Mesenchymal stem cell (in vitro differentiated cells and primary cell): ENCODE data around the gene ACKR3.

Experiments
- DNase-seq: peaks from one replicate; pipeline ENCODE4 v3.0.0-alpha.2; 2013
- H2AFZ ChIP-seq: one replicate; pipeline ENCODE4 v1.6.1; 2013; ENCODE audit warnings: low read depth, mild to moderate bottlenecking, control low read depth, inconsistent platforms, low read length, moderate library complexity
- H2AK5ac ChIP-seq: 2 replicates; pipeline ENCODE4 v1.6.1; 2013; ENCODE audit warnings: low read length, moderate library complexity, mild to moderate bottlenecking, inconsistent platforms; ENCODE audit not compliant: severe bottlenecking
- H2BK120ac ChIP-seq: one replicate; pipeline ENCODE4 v1.6.1; 2013; ENCODE audit warnings: low read depth, mild to moderate bottlenecking, inconsistent platforms, low read length, moderate library complexity
- H2BK12ac ChIP-seq, 2 experiments: one replicate each; pipeline ENCODE4 v1.6.1; 2013; ENCODE audit warnings: inconsistent platforms in 2 of 2, low read length in 2 of 2, mild to moderate bottlenecking in 2 of 2, moderate library complexity in 2 of 2, control low read depth in 1 of 2
- H2BK15ac ChIP-seq: one replicate; pipeline ENCODE4 v1.6.1; 2013; ENCODE audit warnings: mild to moderate bottlenecking, low read depth, inconsistent platforms; ENCODE audit not compliant: poor library complexity, severe bottlenecking
- H2BK5ac ChIP-seq: 2 replicates; pipeline ENCODE4 v1.6.1; 2013; ENCODE audit warnings: low read depth, mild to moderate bottlenecking, low read length, control low read depth, inconsistent platforms; ENCODE audit not compliant: poor library complexity, severe bottlenecking
- H3K14ac ChIP-seq, 2 experiments: one replicate each; pipeline ENCODE4 v1.6.1; 2013; ENCODE audit warnings: inconsistent platforms in 2 of 2, low read length in 2 of 2, control low read depth in 1 of 2, mild to moderate bottlenecking in 1 of 2, moderate library complexity in 1 of 2
- H3K18ac ChIP-seq, 2 experiments: one replicate each; pipeline ENCODE4 v1.6.1; 2013; ENCODE audit warnings: inconsistent platforms in 2 of 2, low read length in 2 of 2, control low read depth in 1 of 2, low read depth in 1 of 2, mild to moderate bottlenecking in 1 of 2
- H3K23ac ChIP-seq, 2 experiments: one replicate each; pipeline ENCODE4 v1.6.1; 2013; ENCODE audit warnings: inconsistent platforms in 2 of 2, low read length in 2 of 2, mild to moderate bottlenecking in 2 of 2, moderate library complexity in 2 of 2, control low read depth in 1 of 2
- H3K27ac ChIP-seq: 2 replicates; pipeline ENCODE4 v1.5.1; 2013; ENCODE audit warnings: mild to moderate bottlenecking, moderate library complexity, low read length, control low read depth, inconsistent platforms; ENCODE audit not compliant: poor library complexity, severe bottlenecking
- H3K27me3 ChIP-seq, 2 experiments: 2 replicates each; pipeline versions ENCODE4 v1.6.1 to v1.7.0; 2013; ENCODE audit warnings: low read length in 2 of 2, mild to moderate bottlenecking in 2 of 2, moderate library complexity in 2 of 2, control low read depth in 1 of 2, inconsistent platforms in 1 of 2; ENCODE audit not compliant: control insufficient read depth in 1 of 2, insufficient read depth in 1 of 2
- H3K36me3 ChIP-seq, 2 experiments: 2 replicates each; pipeline versions ENCODE4 v1.6.1 to v1.7.0; 2013; ENCODE audit warnings: low read length in 2 of 2, control low read depth in 1 of 2, inconsistent platforms in 1 of 2, low read depth in 1 of 2, mild to moderate bottlenecking in 1 of 2; ENCODE audit not compliant: insufficient read depth in 2 of 2, control insufficient read depth in 1 of 2
- H3K4ac ChIP-seq, 2 experiments: one replicate each; pipeline ENCODE4 v1.6.1; 2013; ENCODE audit warnings: inconsistent platforms in 2 of 2, low read length in 2 of 2, mild to moderate bottlenecking in 2 of 2, moderate library complexity in 2 of 2, control low read depth in 1 of 2, low read depth in 1 of 2
- H3K4me1 ChIP-seq: 2 replicates; pipeline ENCODE4 v1.6.1; 2013; ENCODE audit warnings: low read depth, low read length, control low read depth; ENCODE audit not compliant: control insufficient read depth, insufficient read depth
- H3K4me2 ChIP-seq: 2 replicates; pipeline ENCODE4 v1.6.1; 2013; ENCODE audit warnings: low read length, mild to moderate bottlenecking, inconsistent platforms; ENCODE audit not compliant: poor library complexity, severe bottlenecking
- H3K4me3 ChIP-seq, 2 experiments: 2 replicates each; pipeline versions ENCODE4 v1.5.1 to v1.7.0; 2013; ENCODE audit warnings: low read length in 2 of 2, mild to moderate bottlenecking in 2 of 2, control low read depth in 1 of 2, low read depth in 1 of 2; ENCODE audit not compliant: insufficient read depth in 1 of 2
- H3K79me1 ChIP-seq: replicated peaks from 2 replicates; pipeline ENCODE4 v1.6.1; 2013; ENCODE audit warnings: mild to moderate bottlenecking, control low read depth, low read length, inconsistent platforms; ENCODE audit not compliant: poor library complexity, severe bottlenecking
- H3K9ac ChIP-seq: 2 replicates; pipeline ENCODE4 v1.7.0; 2013; ENCODE audit warnings: mild to moderate bottlenecking, low read length, moderate library complexity
- H3K9me3 ChIP-seq: 2 replicates; pipeline ENCODE4 v1.7.0; 2013; ENCODE audit warnings: mild to moderate bottlenecking, low read length; ENCODE audit not compliant: control insufficient read depth
- H4K8ac ChIP-seq: one replicate; pipeline ENCODE4 v1.6.1; 2013; ENCODE audit warnings: inconsistent platforms, mild to moderate bottlenecking, low read length, moderate library complexity
- H4K91ac ChIP-seq: one replicate; pipeline ENCODE4 v1.6.1; 2013; ENCODE audit warnings: mild to moderate bottlenecking, low read length, inconsistent platforms
- WGBS: methylation state at CpG from one replicate; pipeline ENCODE4 v1.1.7; 2013; ENCODE audit warnings: mixed read lengths; 5-methylcytosine and 5-hydroxymethylcytosine counted together

The ACKR3 gene

DNA sequence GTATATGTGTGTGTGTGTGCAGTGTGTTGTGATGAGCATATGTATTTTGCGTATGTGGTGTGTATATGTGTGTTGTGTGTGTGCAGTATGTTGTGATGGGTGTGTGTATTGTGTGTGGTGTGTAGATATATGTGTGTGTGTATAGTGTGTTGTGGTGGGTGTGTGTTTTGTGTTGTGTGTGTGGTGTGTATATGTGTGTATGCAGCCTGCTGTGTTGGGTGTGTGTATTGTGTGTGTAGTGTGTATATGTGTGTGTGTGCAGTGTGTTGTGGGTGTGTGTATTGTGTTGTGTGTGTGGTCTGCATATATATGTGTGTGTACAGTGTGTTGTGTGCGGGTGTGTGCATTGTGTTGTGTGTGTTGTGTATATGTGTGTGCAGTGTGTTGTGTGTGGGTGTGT is 23.9 kb downstream of the ACKR3 start:
- Histone ChIP-seq H3K9ac (no peak overlapping the region), H4K91ac (peak overlapping the region; percentile 35), H3K4ac (no peak overlapping the region), H2BK5ac (no peak overlapping the region), H3K4me1 (no peaks in the 10 kb centered on the region), H3K9me3 (no peaks in the 10 kb centered on the region), H3K27ac (no peak overlapping the region), H3K14ac (peak overlapping the region in 1 of 2 experiments; percentile 9), H3K4me3 (no peak overlapping the region), H3K4me2 (no peak overlapping the region), H2AFZ (no peak overlapping the region), H2BK120ac (no peak overlapping the region), H3K23ac (no peak overlapping the region), H3K27me3 (peaks cover 0 to 12% of the 10 kb centered on the region in 2 experiments), H2AK5ac (no peak overlapping the region), H3K79me1 (no peaks in the 10 kb centered on the region), H3K36me3 (no peaks in the 10 kb centered on the region), H3K18ac (no peak overlapping the region), H2BK12ac (no peak overlapping the region), H2BK15ac (no peak overlapping the region), H4K8ac (no peak overlapping the region)
- no peak for DNase-seq
- 93% methylated on average over 2 of the region's 2 CpGs for WGBS

DNA sequence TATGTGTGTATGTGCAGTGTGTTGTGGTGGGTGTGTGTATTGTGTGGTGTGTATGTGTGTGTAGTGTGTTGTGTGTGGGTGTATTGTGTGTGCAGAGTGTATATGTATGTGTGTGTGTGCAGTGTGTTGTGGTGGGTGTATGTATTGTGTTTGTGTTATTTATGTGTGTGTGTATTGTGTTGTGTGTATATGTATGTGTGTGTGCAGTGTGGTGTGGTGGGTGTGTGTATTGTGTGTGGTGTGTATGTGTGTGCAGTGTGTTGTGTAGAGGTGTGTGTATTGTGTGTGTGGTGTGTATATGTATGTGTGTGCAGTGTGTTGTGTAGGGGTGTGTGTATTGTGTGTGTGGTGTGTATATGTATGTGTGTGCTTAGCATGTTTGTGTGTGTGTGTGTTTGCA is 24.3 kb downstream of the ACKR3 start:
- Histone ChIP-seq H2BK5ac (no peak overlapping the region), H3K4ac (no peak overlapping the region), H3K4me2 (no peak overlapping the region), H3K23ac (no peak overlapping the region), H3K79me1 (no peaks in the 10 kb centered on the region), H4K8ac (no peak overlapping the region), H2BK12ac (no peak overlapping the region), H3K27ac (no peak overlapping the region), H3K36me3 (no peaks in the 10 kb centered on the region), H2BK15ac (no peak overlapping the region), H2AFZ (no peak overlapping the region), H3K9ac (no peak overlapping the region), H3K4me3 (no peak overlapping the region), H3K27me3 (peaks cover 0 to 13% of the 10 kb centered on the region in 2 experiments), H2AK5ac (no peak overlapping the region), H3K18ac (no peak overlapping the region), H2BK120ac (no peak overlapping the region), H4K91ac (peak overlapping the region; percentile 35), H3K14ac (peak overlapping the region in 1 of 2 experiments; percentile 5), H3K4me1 (no peaks in the 10 kb centered on the region), H3K9me3 (no peaks in the 10 kb centered on the region)
- DNase-seq: no peak

DNA sequence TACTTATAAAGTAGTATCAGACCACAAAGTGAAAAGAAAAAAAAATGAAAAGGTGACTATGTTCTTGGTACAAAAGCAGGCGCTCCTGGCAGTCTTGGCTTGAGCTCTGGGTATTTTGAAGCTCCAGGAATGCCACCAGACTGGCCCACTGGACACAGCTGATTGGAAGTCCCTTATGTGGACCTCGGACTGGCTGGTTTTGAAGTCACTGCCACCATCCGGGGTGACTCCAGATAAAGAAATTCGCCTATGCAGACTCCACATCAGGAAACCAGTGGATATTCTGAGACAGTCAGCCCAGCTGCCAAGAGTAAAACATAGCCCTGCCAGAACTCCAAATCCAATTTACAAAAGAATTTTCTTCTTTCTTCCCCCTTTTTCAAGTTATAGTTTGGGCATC is 28.0 kb downstream of the ACKR3 start:
- no peak overlapping the region for H2AFZ ChIP-seq
- H3K18ac ChIP-seq: no peak overlapping the region
- no peaks in the 10 kb centered on the region for H3K79me1 ChIP-seq
- no peak overlapping the region for H3K27ac ChIP-seq
- no peak overlapping the region for H2BK15ac ChIP-seq
- H2BK5ac ChIP-seq: no peak overlapping the region
- H3K27me3 ChIP-seq: peaks cover 5 to 28% of the 10 kb centered on the region in 2 experiments
- no peak for DNase-seq
- no peaks in the 10 kb centered on the region for H3K4me1 ChIP-seq
- H4K91ac ChIP-seq: no peak overlapping the region
- H3K9ac ChIP-seq: no peak overlapping the region
- WGBS: 86% methylated on average over 4 of the region's 4 CpGs
- H4K8ac ChIP-seq: no peak overlapping the region
- H2AK5ac ChIP-seq: no peak overlapping the region
- no peak overlapping the region for H3K23ac ChIP-seq
- H3K4ac ChIP-seq: no peak overlapping the region
- no peaks in the 10 kb centered on the region for H3K36me3 ChIP-seq
- H2BK120ac ChIP-seq: no peak overlapping the region
- H3K9me3 ChIP-seq: no peaks in the 10 kb centered on the region
- no peak overlapping the region for H3K4me3 ChIP-seq
- H3K14ac ChIP-seq: no peak overlapping the region
- no peak overlapping the region for H3K4me2 ChIP-seq
- no peak overlapping the region for H2BK12ac ChIP-seq

DNA sequence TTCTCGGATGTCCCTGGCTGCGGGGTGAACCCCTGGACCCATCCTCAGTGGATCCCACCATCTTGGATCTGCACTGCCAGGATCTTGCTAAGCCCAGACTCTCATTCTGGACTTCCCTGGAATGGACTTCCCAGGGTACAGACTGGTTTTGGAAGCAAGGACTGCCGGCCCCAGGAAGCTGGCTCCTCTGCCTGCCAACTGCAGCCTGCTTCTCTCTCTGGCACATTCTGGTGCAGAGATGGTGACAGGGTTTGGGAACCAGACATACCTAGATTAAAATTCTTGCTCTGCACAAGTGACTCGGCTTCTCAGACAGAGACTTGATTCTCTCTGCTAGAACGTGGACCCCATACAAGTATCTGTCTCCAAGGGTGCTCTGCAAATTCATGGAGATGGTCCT is 29.4 kb downstream of the ACKR3 start:
- Histone ChIP-seq H3K27ac (no peak overlapping the region), H2AFZ (no peak overlapping the region), H2BK5ac (no peak overlapping the region), H3K18ac (no peak overlapping the region), H3K36me3 (no peaks in the 10 kb centered on the region), H2BK15ac (no peak overlapping the region), H4K8ac (no peak overlapping the region), H3K9me3 (no peaks in the 10 kb centered on the region), H3K4me2 (no peak overlapping the region), H3K4me3 (no peak overlapping the region), H3K23ac (no peak overlapping the region), H4K91ac (no peak overlapping the region), H3K27me3 (peaks cover 10 to 32% of the 10 kb centered on the region in 2 experiments), H3K14ac (no peak overlapping the region), H3K9ac (no peak overlapping the region), H2AK5ac (no peak overlapping the region), H3K4me1 (no peaks in the 10 kb centered on the region), H2BK12ac (no peak overlapping the region), H3K4ac (no peak overlapping the region), H3K79me1 (no peaks in the 10 kb centered on the region), H2BK120ac (no peak overlapping the region)
- no peak for DNase-seq
- WGBS: 96% methylated on average over 5 of the region's 5 CpGs
